Measurements from ENCODE around the gene TAF1L.
"Not testable (repeated sequence)": the region's sequence is repeated elsewhere in the genome, so short reads cannot be mapped to it uniquely, and the experiment has no call there.

The TAF1L gene

GRCh38 chr9:32635362-32635761 is at the start of gene TAF1L:
Gene TAF1L, minus strand, starts transcription at chr9:32635669. Its CDS starts 90 bp downstream, at chr9:32635579.
- no peak for DNase-seq

GRCh38 chr9:32681751-32682150 is 46.3 kb upstream of the TAF1L start:
- DNase-seq = no peak

GRCh38 chr9:32677931-32678330 is 42.5 kb upstream of the TAF1L start:
- DNase-seq = no peak

- DNase-seq = no peak
Measured at GRCh38 chr9:32672469-32672868, 37.0 kb upstream of the TAF1L start.

GRCh38 chr9:32671333-32671732 is 35.9 kb upstream of the TAF1L start:
- DNase-seq = no peak

GRCh38 chr9:32665101-32665500 is 29.6 kb upstream of the TAF1L start:
- no peak for DNase-seq

- DNase-seq = no peak
Measured at GRCh38 chr9:32663741-32664140, 28.3 kb upstream of the TAF1L start.

- DNase-seq = no peak
Measured at GRCh38 chr9:32647671-32648070, 12.2 kb upstream of the TAF1L start.

GRCh38 chr9:32644698-32645097 is 9.2 kb upstream of the TAF1L start:
- DNase-seq = no peak

- DNase-seq = not testable (repeated sequence)
Measured at GRCh38 chr9:32633151-32633550, 2.3 kb downstream of the TAF1L start.

GRCh38 chr9:32631991-32632390 is 3.5 kb downstream of the TAF1L start:
- DNase-seq = no peak

- DNase-seq = no peak
Measured at GRCh38 chr9:32627394-32627954, 8.0 kb downstream of the TAF1L start.

GRCh38 chr9:32625320-32625719 is 10.1 kb downstream of the TAF1L start:
- DNase-seq = no peak

- no peak for DNase-seq
Measured at GRCh38 chr9:32622948-32623347, 12.5 kb downstream of the TAF1L start.

GRCh38 chr9:32618261-32618660 is 17.2 kb downstream of the TAF1L start:
- no peak for DNase-seq

- no peak for DNase-seq
Measured at GRCh38 chr9:32606811-32607210, 28.7 kb downstream of the TAF1L start.

GRCh38 chr9:32603914-32604852 is 31.3 kb downstream of the TAF1L start:
- DNase-seq = no peak

- DNase-seq = not testable (repeated sequence)
Measured at GRCh38 chr9:32599021-32599420, 36.4 kb downstream of the TAF1L start.

- no peak for DNase-seq
Measured at GRCh38 chr9:32596936-32597335, 38.5 kb downstream of the TAF1L start.

GRCh38 chr9:32596096-32596865 is 39.2 kb downstream of the TAF1L start:
- no peak for DNase-seq

- DNase-seq = no peak
Measured at GRCh38 chr9:32590898-32591297, 44.6 kb downstream of the TAF1L start.

GRCh38 chr9:32590476-32590875 is 45.0 kb downstream of the TAF1L start:
- DNase-seq = no peak

- DNase-seq = no peak
Measured at GRCh38 chr9:32589083-32589723, 46.3 kb downstream of the TAF1L start.

All from NCI-H2029 (cell line).